Measurements from ENCODE around the gene TRPM4.

- TF ChIP-seq SP1 (IDR thresholded peaks at IDR 0.05) (no peak), ARNT (IDR thresholded peaks at IDR 0.05) (no peak), CTBP1 (IDR thresholded peaks at IDR 0.05; ENCODE audit: borderline replicate concordance) (no peak), FOXM1 (IDR thresholded peaks at IDR 0.05; ENCODE audit: borderline replicate concordance) (no peak), L3MBTL2 (conservative IDR thresholded peaks at IDR 0.05) (no peak), TARDBP (IDR thresholded peaks at IDR 0.05) (no peak), FOXK2 (IDR thresholded peaks at IDR 0.05) (no peak), HDGF (IDR thresholded peaks at IDR 0.05; ENCODE audit: borderline replicate concordance) (no peak), ELF4 (IDR thresholded peaks at IDR 0.05) (no peak), ZNF384 (IDR thresholded peaks at IDR 0.05) (no peak), NFRKB (IDR thresholded peaks at IDR 0.05) (no peak), FOXA1 (IDR thresholded peaks at IDR 0.05) (no peak)
- TF ChIP-seq, protein P1, sequence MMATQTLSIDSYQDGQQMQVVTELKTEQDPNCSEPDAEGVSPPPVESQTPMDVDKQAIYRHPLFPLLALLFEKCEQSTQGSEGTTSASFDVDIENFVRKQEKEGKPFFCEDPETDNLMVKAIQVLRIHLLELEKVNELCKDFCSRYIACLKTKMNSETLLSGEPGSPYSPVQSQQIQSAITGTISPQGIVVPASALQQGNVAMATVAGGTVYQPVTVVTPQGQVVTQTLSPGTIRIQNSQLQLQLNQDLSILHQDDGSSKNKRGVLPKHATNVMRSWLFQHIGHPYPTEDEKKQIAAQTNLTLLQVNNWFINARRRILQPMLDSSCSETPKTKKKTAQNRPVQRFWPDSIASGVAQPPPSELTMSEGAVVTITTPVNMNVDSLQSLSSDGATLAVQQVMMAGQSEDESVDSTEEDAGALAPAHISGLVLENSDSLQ (IDR thresholded peaks at IDR 0.05) = no peak
Observed at GRCh38 chr19:49194408-49194807, 36.8 kb downstream of the TRPM4 start.

Data from HEK293T (cell line).